ENCODE results near the gene CILP2. TPM values are rescaled to one million over a fixed set of nuclear protein-coding genes. Genes with fewer than 3 reads are reported as not detected.

Gene CILP2
- total and polyA plus RNA-seq, 9 of the 15 experiments (the other 6 are each of a cell fraction or from before 2014, with no cell fraction given) = 0.04 to 0.35 (median 0.05) TPM; not detected in 2

GRCh38 chr19:19493841-19494546 lies 44.1 kb upstream of the CILP2 start:
- Histone ChIP-seq H3K9ac (ENCODE audit: insufficient read depth in 1 of 2, low read depth in 2 of 2, low read length in 2 of 2) (peak overlapping the region in 1 of 2 experiments; percentile 26; a peak in 1 of 4 replicates), H3K27ac (ENCODE audit: extremely low read depth, low read depth, low read length) (no peak overlapping the region), H3K36me3 (ENCODE audit: control insufficient read depth, insufficient read depth, low read length) (peaks cover 81% of the 10 kb centered on the region), H2AFZ (ENCODE audit: low read depth, low read length) (no peak overlapping the region), H4K20me1 (replicated peaks; ENCODE audit: control insufficient read depth, insufficient read depth, low read length) (peaks cover 25% of the 10 kb centered on the region), H3K4me1 (replicated peaks in 1 of 2; ENCODE audit: control insufficient read depth in 2 of 2, insufficient read depth in 2 of 2, low read length in 2 of 2) (peaks cover 13 to 38% of the 10 kb centered on the region in 2 experiments), H3K9me1 (ENCODE audit: control insufficient read depth, insufficient read depth, low read length) (peaks cover 4% of the 10 kb centered on the region), H3K79me2 (ENCODE audit: control insufficient read depth, insufficient read depth, low read length) (peaks cover 51% of the 10 kb centered on the region), H3K27me3 (ENCODE audit: control insufficient read depth in 2 of 2, insufficient read depth in 2 of 2, low read length in 2 of 2) (no peaks in the 10 kb centered on the region), H3K4me3 (no peak overlapping the region), H3K4me2 (ENCODE audit: insufficient read depth, low read length) (no peak overlapping the region), H3K9me3 (replicated peaks; ENCODE audit: control insufficient read depth, insufficient read depth, low read depth, low read length) (no peaks in the 10 kb centered on the region)
- 89% methylated on average over 12 of the region's 15 CpGs for WGBS (ENCODE audit: insufficient coverage, low coverage, missing lambda C conversion rate)
- FAIRE-seq = no peak
- POLR2A ChIA-PET = interaction anchor here (0.6 kb wide), 1 partner anchor 89 kb away, joined by 3 read pairs; the partner anchor contains the start of gene GATAD2A
- no TSS peak for BruUV-seq (replicated peaks)
- CTCF ChIA-PET (ENCODE audit: low intra/inter-chr PET ratio) = no interaction called here
- intact Hi-C loops (cut with micrococcal nuclease) (no loop called here), in situ Hi-C loops (cut with MboI) (loop anchor here (5.0 kb wide), 1 partner anchor 127 kb away; no protein-coding TSS in a partner anchor)
- DNase-seq (ENCODE audit: extremely low read depth in 1 of 4, low spot score in 3 of 4) = no peak
- no peak for ATAC-seq
- TF ChIP-seq ZZZ3 (IDR thresholded peaks at IDR 0.05) = no peak
- no peak for TF ChIP-seq RREB1 (CRISPR knock-in tag; IDR thresholded peaks at IDR 0.05)
- no peak for TF ChIP-seq REST (IDR thresholded peaks at IDR 0.05; ENCODE audit: borderline replicate concordance)
- TF ChIP-seq REST (CRISPR knock-in tag; IDR thresholded peaks at IDR 0.05; ENCODE audit: low read depth) = no peak
- TF ChIP-seq FOXA3 (CRISPR knock-in tag; conservative IDR thresholded peaks at IDR 0.05 in 1 of 2, IDR thresholded peaks at IDR 0.05 in 1 of 2) = no peak
- no peak for TF ChIP-seq ZNF146 (CRISPR knock-in tag; IDR thresholded peaks at IDR 0.05; ENCODE audit: unreplicated experiment)
- no peak for TF ChIP-seq POLR2H (tag; IDR thresholded peaks at IDR 0.05; ENCODE audit: low read depth)

Data from K562 (cell line).